H1 (cell line): Measurements from ENCODE around the gene AEBP1. TPM values are rescaled to one million over a fixed set of nuclear protein-coding genes. Genes with fewer than 3 reads are reported as not detected.

ENCODE experiments used
- CTCF ChIA-PET: fragments of 300-600 bp; sonication (Branson Sonifier 250); formaldehyde crosslinking; loops from one replicate; lab custom pipeline; 2021; ENCODE audit not compliant: partially characterized antibody; lab: Charles Lee
- POLR2A ChIA-PET: fragments of 300-600 bp; sonication (Branson Sonifier 250); formaldehyde crosslinking; loops from one replicate; lab custom pipeline; 2021; ENCODE audit warnings: inconsistent platforms; ENCODE audit not compliant: partially characterized antibody; lab: Charles Lee
- DNase-seq, 2 experiments: peaks; one replicate each; pipeline versions ENCODE4 v3.0.0 to v3.0.0-alpha.2; 2010 to 2022; ENCODE audit warnings: low spot score in 2 of 2, low read depth in 1 of 2, mixed read lengths in 1 of 2
- FAIRE-seq: peaks from 2 replicates; lab custom pipeline; 2011; peaks lifted over from hg19 to GRCh38; lab: Jason Lieb, UNC
- H2AFZ ChIP-seq: 2 replicates; pipeline ENCODE4 v1.8.1; 2012; ENCODE audit warnings: low read length, inconsistent platforms
- H2AK5ac ChIP-seq: 2 replicates; pipeline ENCODE4 v1.6.1; 2013; ENCODE audit warnings: low read depth, low read length
- H2BK120ac ChIP-seq: replicated peaks from 2 replicates; pipeline ENCODE3; 2013; ENCODE audit warnings: low read depth, low read length, inconsistent platforms
- H2BK12ac ChIP-seq: 2 replicates; pipeline ENCODE4 v1.6.1; 2013; ENCODE audit warnings: low read depth, low read length
- H2BK15ac ChIP-seq: 2 replicates; pipeline ENCODE4 v1.6.1; 2013; ENCODE audit warnings: low read length
- H2BK20ac ChIP-seq: 2 replicates; pipeline ENCODE4 v1.6.1; 2013; ENCODE audit warnings: low read length
- H2BK5ac ChIP-seq: 2 replicates; pipeline ENCODE4 v1.6.1; 2013; ENCODE audit warnings: low read depth, low read length
- H3K14ac ChIP-seq: 2 replicates; pipeline ENCODE4 v1.6.1; 2013; ENCODE audit warnings: inconsistent platforms; ENCODE audit not compliant: insufficient read length
- H3K18ac ChIP-seq: 2 replicates; pipeline ENCODE4 v1.6.1; 2013; ENCODE audit warnings: low read length; ENCODE audit errors: extremely low read depth
- H3K23ac ChIP-seq: 2 replicates; pipeline ENCODE4 v1.6.1; 2013; ENCODE audit warnings: inconsistent platforms; ENCODE audit not compliant: insufficient read length
- H3K23me2 ChIP-seq: 2 replicates; pipeline ENCODE4 v1.6.1; 2013; ENCODE audit warnings: low read depth, low read length
- H3K27ac ChIP-seq: 2 replicates; pipeline ENCODE4 v1.6.1; 2011; ENCODE audit warnings: low read depth, low read length, inconsistent platforms
- H3K27me3 ChIP-seq, 4 experiments: replicated peaks in 1 of 4; 1 replicate in 1 of 4; 2 replicates in 3 of 4; pipeline versions ENCODE4 v1.6.1 to v1.8.1; 2011 to 2013; ENCODE audit warnings: low read length in 3 of 4, mild to moderate bottlenecking in 3 of 4, inconsistent platforms in 2 of 4, mixed read lengths in 2 of 4, moderate library complexity in 1 of 4; ENCODE audit not compliant: control insufficient read depth in 3 of 4, insufficient read depth in 3 of 4; ENCODE audit errors: extremely low read depth in 1 of 4
- H3K36me3 ChIP-seq, 4 experiments: 2 replicates each; pipeline versions ENCODE4 v1.6.1 to v1.8.1; 2011 to 2013; ENCODE audit warnings: mild to moderate bottlenecking in 4 of 4, low read length in 3 of 4, moderate library complexity in 2 of 4, control low read depth in 1 of 4, inconsistent platforms in 1 of 4; ENCODE audit not compliant: insufficient read depth in 4 of 4, control insufficient read depth in 2 of 4
- H3K4ac ChIP-seq: replicated peaks from 2 replicates; pipeline ENCODE3; 2013; ENCODE audit warnings: low read length, low read depth, mixed read lengths, inconsistent platforms; ENCODE audit not compliant: insufficient read length
- H3K4me1 ChIP-seq, 4 experiments: replicated peaks in 1 of 4; 1 replicate in 1 of 4; 2 replicates in 3 of 4; pipeline versions ENCODE4 v1.6.1 to v1.8.1; 2011 to 2013; ENCODE audit warnings: low read length in 3 of 4, inconsistent platforms in 2 of 4, mixed read lengths in 1 of 4; ENCODE audit not compliant: insufficient read depth in 4 of 4, control insufficient read depth in 3 of 4
- H3K4me2 ChIP-seq, 2 experiments: 2 replicates each; pipeline versions ENCODE4 v1.6.1 to v1.8.1; 2011 to 2013; ENCODE audit warnings: low read depth in 2 of 2, low read length in 2 of 2, control low read depth in 1 of 2, inconsistent platforms in 1 of 2, mild to moderate bottlenecking in 1 of 2; ENCODE audit not compliant: insufficient read depth in 1 of 2
- H3K4me3 ChIP-seq, 4 experiments: fragments of 200-600, 300-600 bp in 1 of 4; sonication (generic), shearing (Covaris generic), sonication (Bioruptor Twin) in 1 of 4; 2 replicates each; pipeline versions ENCODE4 v1.5.1 to v1.8.1; 2011 to 2016; ENCODE audit warnings: low read length in 4 of 4, low read depth in 3 of 4, control low read depth in 2 of 4, inconsistent platforms in 2 of 4, mild to moderate bottlenecking in 2 of 4, mixed read lengths in 1 of 4, moderate library complexity in 1 of 4; ENCODE audit not compliant: insufficient read depth in 2 of 4; ENCODE audit errors: extremely low read depth in 1 of 4
- H3K56ac ChIP-seq: replicated peaks from 2 replicates; pipeline ENCODE3; 2013; ENCODE audit warnings: low read depth, mild to moderate bottlenecking, mixed read lengths, low read length, inconsistent platforms; ENCODE audit not compliant: insufficient read length
- H3K79me1 ChIP-seq: 2 replicates; pipeline ENCODE4 v1.6.1; 2013; ENCODE audit warnings: low read depth, low read length, control low read depth
- H3K79me2 ChIP-seq, 2 experiments: 2 replicates each; pipeline versions ENCODE4 v1.6.1 to v1.8.1; 2012 to 2013; ENCODE audit warnings: low read length in 2 of 2, mild to moderate bottlenecking in 2 of 2, inconsistent platforms in 1 of 2; ENCODE audit not compliant: insufficient read depth in 2 of 2, control insufficient read depth in 1 of 2
- H3K9ac ChIP-seq, 4 experiments: replicated peaks in 1 of 4; 1 replicate in 1 of 4; 2 replicates in 3 of 4; pipeline versions ENCODE4 v1.6.1 to v1.8.1; 2011 to 2013; ENCODE audit warnings: low read depth in 3 of 4, low read length in 3 of 4, control low read depth in 2 of 4, mild to moderate bottlenecking in 2 of 4, moderate library complexity in 2 of 4, inconsistent platforms in 1 of 4; ENCODE audit errors: extremely low read depth in 1 of 4
- H3K9me3 ChIP-seq, 2 experiments: 2 replicates each; pipeline versions ENCODE4 v1.6.1 to v1.8.1; 2012 to 2013; ENCODE audit warnings: mild to moderate bottlenecking in 2 of 2, moderate library complexity in 2 of 2, control low read depth in 1 of 2, inconsistent platforms in 1 of 2, low read depth in 1 of 2, low read length in 1 of 2, mixed read lengths in 1 of 2; ENCODE audit not compliant: insufficient read depth in 2 of 2
- H4K20me1 ChIP-seq, 2 experiments: replicated peaks in 1 of 2; 2 replicates each; pipeline versions ENCODE3 to v1.8.1; 2011 to 2013; ENCODE audit warnings: inconsistent platforms in 2 of 2, low read length in 2 of 2, mild to moderate bottlenecking in 1 of 2; ENCODE audit not compliant: insufficient read depth in 2 of 2, control insufficient read depth in 1 of 2
- H4K5ac ChIP-seq: 2 replicates; pipeline ENCODE4 v1.6.1; 2013; ENCODE audit warnings: low read length, low read depth, mixed read lengths, inconsistent platforms; ENCODE audit not compliant: insufficient read length
- H4K8ac ChIP-seq: 2 replicates; pipeline ENCODE4 v1.8.0; 2013; ENCODE audit warnings: mild to moderate bottlenecking, moderate library complexity, low read length, inconsistent platforms; ENCODE audit not compliant: insufficient read depth; ENCODE audit errors: extremely low read depth
- H4K91ac ChIP-seq: replicated peaks from 2 replicates; pipeline ENCODE3; 2013; ENCODE audit warnings: low read length, mixed read lengths, inconsistent platforms; ENCODE audit not compliant: insufficient read length
- YY1 ChIP-seq: IDR thresholded peaks from 2 replicates; pipeline ENCODE4 v1.6.1; 2011; ENCODE audit warnings: low read depth, mild to moderate bottlenecking, low read length
- WGBS, 2 experiments: shearing (Covaris generic) in 1 of 2; methylation state at CpG; one replicate each; pipeline versions ENCODE4 v1.1.6 to v1.1.7; 2013 to 2015; ENCODE audit warnings: low lambda C conversion rate in 2 of 2, mixed read lengths in 2 of 2, inconsistent platforms in 1 of 2, low coverage in 1 of 2, missing lambda C conversion rate in 1 of 2; ENCODE audit not compliant: insufficient replicate concordance in 2 of 2, insufficient coverage in 1 of 2, insufficient read length in 1 of 2; ENCODE audit errors: extremely low coverage in 1 of 2, missing lambda C conversion rate in 1 of 2; 5-methylcytosine and 5-hydroxymethylcytosine counted together
- polyA plus RNA-seq, 7 experiments: library from polyadenylated mRNA; depleted of rRNA in 3 of 7; stranded (reverse) in 5 of 7; unstranded in 2 of 7; fragments of >200 nt in 5 of 7; fragments of 200-250 nt in 2 of 7; gene quantifications; 1 replicate in 5 of 7; 2 replicates in 1 of 7; 4 replicates in 1 of 7; pipeline versions ENCODE4 v1.2.1 to v1.2.3, GENCODE V29; 2011 to 2013; ENCODE audit warnings: missing spikeins in 2 of 7, mixed read lengths in 2 of 7
- total RNA-seq: library from RNA; stranded (reverse); fragmentation: NEBNext Ultra II Directional; extraction: Animal tissue kit (Norgen Biotek cat#: 25700); gene quantifications from 2 replicates; pipeline ENCODE4 v1.2.1, GENCODE V29; 2021
- TF ChIP-seq, protein P1 (sequence below): IDR thresholded peaks from 2 replicates; pipeline ENCODE4 v1.6.1; 2012; ENCODE audit warnings: inconsistent platforms

Gene AEBP1
- total and polyA plus RNA-seq, 2 of the 8 experiments (the other 6 are each of a cell fraction or from before 2014, with no cell fraction given) = 10.4 to 41.2 TPM

DNA sequence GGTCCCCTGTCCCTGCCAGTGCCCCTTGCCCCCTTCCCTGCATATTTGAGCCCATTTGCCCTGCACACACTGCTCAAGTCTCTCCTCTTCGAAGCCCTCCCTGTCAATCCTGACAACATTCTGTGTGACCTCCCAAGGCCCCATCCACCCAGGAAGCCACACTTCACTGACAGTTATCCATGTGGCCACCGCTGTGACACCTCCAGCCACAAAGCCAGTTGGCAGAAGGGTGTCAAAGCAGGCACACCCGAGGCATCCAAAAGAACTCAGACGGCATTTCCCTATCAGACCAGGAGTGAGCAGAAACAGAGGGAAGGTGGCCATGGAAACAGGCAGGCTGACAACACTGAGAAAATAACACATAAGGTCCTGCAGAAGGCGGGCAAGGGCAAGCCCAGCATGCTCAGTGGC lies 26.5 kb upstream of the AEBP1 start:
- Histone ChIP-seq H2BK12ac (no peak overlapping the region), H3K56ac (no peak overlapping the region), H3K79me2 (no peaks in the 10 kb centered on the region), H4K91ac (no peak overlapping the region), H2BK5ac (no peak overlapping the region), H3K23me2 (0 out of 2 replicates have a peak, but pooled peaks cover 2% of the 10 kb centered on the region), H3K14ac (no peak overlapping the region), H2AFZ (no peak overlapping the region), H2AK5ac (no peak overlapping the region), H3K27me3 (no peaks in the 10 kb centered on the region), H3K18ac (no peak overlapping the region), H3K4ac (no peak overlapping the region), H3K23ac (no peak overlapping the region), H3K9ac (no peak overlapping the region), H3K36me3 (peaks cover 16 to 26% (median 18%) of the 10 kb centered on the region in 4 experiments), H3K9me3 (no peaks in the 10 kb centered on the region), H2BK120ac (no peak overlapping the region), H2BK20ac (no peak overlapping the region), H4K20me1 (peaks cover 0 to 8% of the 10 kb centered on the region in 2 experiments), H3K27ac (no peak overlapping the region), H3K4me2 (no peak overlapping the region), H3K79me1 (no peaks in the 10 kb centered on the region), H3K4me3 (no peak overlapping the region), H3K4me1 (no peaks in the 10 kb centered on the region), H2BK15ac (no peak overlapping the region), H4K5ac (no peak overlapping the region), H4K8ac (no peak overlapping the region)
- CTCF ChIA-PET = interaction anchor here (1.0 kb wide), 1 partner anchor 119 kb away, joined by 4 read pairs; no protein-coding TSS in a partner anchor
- POLR2A ChIA-PET = interaction anchor here (5.5 kb wide), 1 partner anchor 12 kb away, joined by 48 read pairs; the partner anchor contains the start of gene PGAM2
- WGBS, 2 experiments = 88% methylated on average over 5 of the region's 5 CpGs; no CpG with 5 or more reads in 1 of the 2 experiments
- FAIRE-seq (no peak), DNase-seq (no peak)
- TF ChIP-seq, protein P1, sequence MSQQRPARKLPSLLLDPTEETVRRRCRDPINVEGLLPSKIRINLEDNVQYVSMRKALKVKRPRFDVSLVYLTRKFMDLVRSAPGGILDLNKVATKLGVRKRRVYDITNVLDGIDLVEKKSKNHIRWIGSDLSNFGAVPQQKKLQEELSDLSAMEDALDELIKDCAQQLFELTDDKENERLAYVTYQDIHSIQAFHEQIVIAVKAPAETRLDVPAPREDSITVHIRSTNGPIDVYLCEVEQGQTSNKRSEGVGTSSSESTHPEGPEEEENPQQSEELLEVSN = no peak
- no peak for TF ChIP-seq YY1
